ENCODE measurements around the gene CERS4.

DNA sequence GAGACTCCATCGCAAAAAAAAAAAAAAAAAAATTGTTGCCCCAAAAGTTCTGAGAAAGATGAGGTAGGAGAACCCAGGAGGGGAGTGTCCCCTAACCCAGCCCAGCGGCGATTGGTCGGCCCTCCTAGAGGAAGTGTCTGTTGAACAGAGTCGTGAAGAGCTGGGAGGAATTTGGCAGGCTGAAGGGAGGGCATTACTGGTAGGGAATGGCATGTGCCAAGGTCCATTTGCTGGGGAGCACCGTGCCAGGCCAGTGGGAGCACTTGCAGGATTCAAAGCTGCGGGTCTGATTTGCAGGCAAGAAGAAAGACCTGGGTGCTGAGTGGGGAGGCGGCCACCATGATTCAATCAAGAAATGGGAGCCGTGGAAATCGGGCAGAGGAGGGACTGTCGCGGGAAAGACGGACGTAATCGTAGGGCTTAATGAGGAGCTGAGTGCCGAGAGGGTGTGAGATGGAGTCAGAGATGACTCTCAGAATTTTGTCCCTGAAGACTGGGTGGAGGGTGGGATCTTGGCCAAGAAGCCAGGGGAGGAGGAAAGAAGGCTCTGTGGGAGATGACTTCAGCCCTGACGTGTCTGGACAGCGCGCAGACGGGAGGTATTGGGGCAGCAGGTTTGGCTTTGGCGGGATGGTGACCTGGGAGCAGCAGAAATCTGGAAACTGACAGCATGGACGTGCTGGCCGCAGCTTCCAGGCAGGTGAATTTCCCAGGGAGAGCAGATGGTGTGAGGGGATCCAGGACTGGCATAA, 15.4 kb downstream of the CERS4 start:
- TF ChIP-seq, protein P1, sequence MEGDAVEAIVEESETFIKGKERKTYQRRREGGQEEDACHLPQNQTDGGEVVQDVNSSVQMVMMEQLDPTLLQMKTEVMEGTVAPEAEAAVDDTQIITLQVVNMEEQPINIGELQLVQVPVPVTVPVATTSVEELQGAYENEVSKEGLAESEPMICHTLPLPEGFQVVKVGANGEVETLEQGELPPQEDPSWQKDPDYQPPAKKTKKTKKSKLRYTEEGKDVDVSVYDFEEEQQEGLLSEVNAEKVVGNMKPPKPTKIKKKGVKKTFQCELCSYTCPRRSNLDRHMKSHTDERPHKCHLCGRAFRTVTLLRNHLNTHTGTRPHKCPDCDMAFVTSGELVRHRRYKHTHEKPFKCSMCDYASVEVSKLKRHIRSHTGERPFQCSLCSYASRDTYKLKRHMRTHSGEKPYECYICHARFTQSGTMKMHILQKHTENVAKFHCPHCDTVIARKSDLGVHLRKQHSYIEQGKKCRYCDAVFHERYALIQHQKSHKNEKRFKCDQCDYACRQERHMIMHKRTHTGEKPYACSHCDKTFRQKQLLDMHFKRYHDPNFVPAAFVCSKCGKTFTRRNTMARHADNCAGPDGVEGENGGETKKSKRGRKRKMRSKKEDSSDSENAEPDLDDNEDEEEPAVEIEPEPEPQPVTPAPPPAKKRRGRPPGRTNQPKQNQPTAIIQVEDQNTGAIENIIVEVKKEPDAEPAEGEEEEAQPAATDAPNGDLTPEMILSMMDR (IDR thresholded peaks at IDR 0.05) = no peak
- no peak for TF ChIP-seq EZH2 (IDR thresholded peaks at IDR 0.05; ENCODE audit: borderline replicate concordance, insufficient read depth, low read depth, low read length, poor library complexity, severe bottlenecking)
